H1 (cell line): ENCODE measurements around the gene EMD.

ENCODE experiments used
- GTF2F1 ChIP-seq: IDR thresholded peaks from 2 replicates; pipeline ENCODE4 v1.6.1; 2012; ENCODE audit warnings: low read depth, low read length, improper control_type of control experiment, borderline replicate concordance
- JUND ChIP-seq: IDR thresholded peaks from 2 replicates; pipeline ENCODE4 v1.6.1; 2011; ENCODE audit warnings: mild to moderate bottlenecking, improper control_type of control experiment, low read length
- POLR2A ChIP-seq, 2 experiments: IDR thresholded peaks; 1 replicate in 1 of 2; 2 replicates in 1 of 2; pipeline ENCODE4 v1.6.1; 2011; ENCODE audit warnings: low read depth in 2 of 2, low read length in 2 of 2, mild to moderate bottlenecking in 2 of 2; ENCODE audit errors: control extremely low read depth in 1 of 2
- POLR2AphosphoS5 ChIP-seq: IDR thresholded peaks from 2 replicates; pipeline ENCODE4 v1.6.1; 2011; ENCODE audit warnings: low read depth, low read length
- SUZ12 ChIP-seq: fragments of 200-600 bp; sonication (generic); IDR thresholded peaks from 2 replicates; pipeline ENCODE4 v1.6.1; 2012; ENCODE audit warnings: mild to moderate bottlenecking, inconsistent platforms, low read length, moderate library complexity, mixed read lengths
- YY1 ChIP-seq: IDR thresholded peaks from 2 replicates; pipeline ENCODE4 v1.6.1; 2011; ENCODE audit warnings: low read depth, mild to moderate bottlenecking, low read length
- ZNF274 ChIP-seq: IDR thresholded peaks from 2 replicates; pipeline ENCODE4 v1.7.0; 2012; ENCODE audit warnings: low read length, borderline replicate concordance; ENCODE audit errors: extremely low read depth
- TF ChIP-seq, protein P1 (sequence below), 3 experiments: IDR thresholded peaks; 1 replicate in 2 of 3; 2 replicates in 1 of 3; pipeline versions ENCODE4 v1.5.1 to v1.6.1; 2011; ENCODE audit warnings: low read length in 3 of 3, mild to moderate bottlenecking in 3 of 3, inconsistent platforms in 2 of 3, low read depth in 1 of 3, moderate library complexity in 1 of 3; ENCODE audit not compliant: insufficient read depth in 1 of 3; ENCODE audit errors: control extremely low read depth in 1 of 3
- TF ChIP-seq, protein P2 (sequence below): IDR thresholded peaks from 2 replicates; pipeline ENCODE4 v1.6.1; 2011; ENCODE audit warnings: low read depth, mild to moderate bottlenecking, low read length; ENCODE audit not compliant: insufficient read depth
- TF ChIP-seq, protein P3 (sequence below): IDR thresholded peaks from 2 replicates; pipeline ENCODE4 v1.6.1; 2012; ENCODE audit warnings: inconsistent platforms

DNA sequence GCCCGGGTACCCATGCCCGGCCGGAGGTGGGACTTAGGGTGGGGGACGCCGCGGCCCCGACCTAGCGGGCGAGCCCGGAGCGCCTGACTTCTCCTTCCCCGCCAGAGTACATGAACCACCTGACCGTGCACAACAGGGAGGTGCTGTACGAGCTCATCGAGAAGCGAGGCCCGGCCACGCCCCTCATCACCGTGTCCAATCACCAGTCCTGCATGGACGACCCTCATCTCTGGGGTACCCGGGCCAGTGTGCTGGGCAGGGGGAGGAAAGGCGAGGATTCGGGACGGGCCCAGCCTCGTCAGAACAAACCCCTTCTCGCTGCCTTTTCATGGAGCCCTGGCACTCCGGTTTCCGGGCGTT lies 32.9 kb downstream of the EMD start:
- TF ChIP-seq, protein P1, sequence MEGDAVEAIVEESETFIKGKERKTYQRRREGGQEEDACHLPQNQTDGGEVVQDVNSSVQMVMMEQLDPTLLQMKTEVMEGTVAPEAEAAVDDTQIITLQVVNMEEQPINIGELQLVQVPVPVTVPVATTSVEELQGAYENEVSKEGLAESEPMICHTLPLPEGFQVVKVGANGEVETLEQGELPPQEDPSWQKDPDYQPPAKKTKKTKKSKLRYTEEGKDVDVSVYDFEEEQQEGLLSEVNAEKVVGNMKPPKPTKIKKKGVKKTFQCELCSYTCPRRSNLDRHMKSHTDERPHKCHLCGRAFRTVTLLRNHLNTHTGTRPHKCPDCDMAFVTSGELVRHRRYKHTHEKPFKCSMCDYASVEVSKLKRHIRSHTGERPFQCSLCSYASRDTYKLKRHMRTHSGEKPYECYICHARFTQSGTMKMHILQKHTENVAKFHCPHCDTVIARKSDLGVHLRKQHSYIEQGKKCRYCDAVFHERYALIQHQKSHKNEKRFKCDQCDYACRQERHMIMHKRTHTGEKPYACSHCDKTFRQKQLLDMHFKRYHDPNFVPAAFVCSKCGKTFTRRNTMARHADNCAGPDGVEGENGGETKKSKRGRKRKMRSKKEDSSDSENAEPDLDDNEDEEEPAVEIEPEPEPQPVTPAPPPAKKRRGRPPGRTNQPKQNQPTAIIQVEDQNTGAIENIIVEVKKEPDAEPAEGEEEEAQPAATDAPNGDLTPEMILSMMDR (IDR thresholded peaks at IDR 0.05; ENCODE audit: control extremely low read depth in 1 of 3, insufficient read depth in 1 of 3, low read depth in 1 of 3, low read length in 3 of 3): no peak
- TF ChIP-seq POLR2AphosphoS5 (no peak; the same call in 1 of the 2 replicates), POLR2A (IDR thresholded peaks at IDR 0.05; ENCODE audit: control extremely low read depth in 1 of 2, low read depth in 2 of 2, low read length in 2 of 2) (no peak), ZNF274 (no peak), JUND (no peak), GTF2F1 (no peak), SUZ12 (no peak), YY1 (no peak)
- TF ChIP-seq, protein P2, sequence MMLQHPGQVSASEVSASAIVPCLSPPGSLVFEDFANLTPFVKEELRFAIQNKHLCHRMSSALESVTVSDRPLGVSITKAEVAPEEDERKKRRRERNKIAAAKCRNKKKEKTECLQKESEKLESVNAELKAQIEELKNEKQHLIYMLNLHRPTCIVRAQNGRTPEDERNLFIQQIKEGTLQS: no peak
- TF ChIP-seq, protein P3, sequence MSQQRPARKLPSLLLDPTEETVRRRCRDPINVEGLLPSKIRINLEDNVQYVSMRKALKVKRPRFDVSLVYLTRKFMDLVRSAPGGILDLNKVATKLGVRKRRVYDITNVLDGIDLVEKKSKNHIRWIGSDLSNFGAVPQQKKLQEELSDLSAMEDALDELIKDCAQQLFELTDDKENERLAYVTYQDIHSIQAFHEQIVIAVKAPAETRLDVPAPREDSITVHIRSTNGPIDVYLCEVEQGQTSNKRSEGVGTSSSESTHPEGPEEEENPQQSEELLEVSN: 0 out of 2 replicates have a peak, but pooled peaks have one; percentile 11
